Neural progenitor cell (in vitro differentiated cells): Measurements from ENCODE around the gene CGB1. TPM values are rescaled to one million over a fixed set of nuclear protein-coding genes. Genes with fewer than 3 reads are reported as not detected.

Source experiments
- DNase-seq: peaks from one replicate; pipeline ENCODE4 v3.0.0-alpha.2; 2016; ENCODE audit warnings: low spot score
- H2AFZ ChIP-seq: fragments of 200-600 bp; sonication (generic); replicated peaks from 2 replicates; pipeline ENCODE4 v1.6.1; 2016; ENCODE audit warnings: antibody characterized with exemption
- H3F3A ChIP-seq: fragments of 200-600 bp; sonication (generic); 2 replicates; pipeline ENCODE4 v1.6.1; 2016; ENCODE audit warnings: antibody characterized with exemption, low read depth
- H3K27ac ChIP-seq: fragments of 200-600 bp; sonication (generic); 2 replicates; pipeline ENCODE4 v1.5.1; 2016; ENCODE audit warnings: mild to moderate bottlenecking
- H3K27me3 ChIP-seq: fragments of 200-600 bp; sonication (generic); 2 replicates; pipeline ENCODE4 v1.6.1; 2016; ENCODE audit warnings: mild to moderate bottlenecking, moderate library complexity
- H3K36me3 ChIP-seq: fragments of 200-600 bp; sonication (generic); 2 replicates; pipeline ENCODE4 v1.5.1; 2016
- H3K4me1 ChIP-seq: fragments of 200-600 bp; sonication (generic); 2 replicates; pipeline ENCODE4 v1.6.1; 2016; ENCODE audit warnings: mixed run types
- H3K4me2 ChIP-seq: fragments of 200-600 bp; sonication (generic); 2 replicates; pipeline ENCODE4 v1.6.1; 2016
- H3K4me3 ChIP-seq: fragments of 200-600 bp; sonication (generic); 2 replicates; pipeline ENCODE4 v1.5.1; 2016
- H3K79me2 ChIP-seq: fragments of 200-600 bp; sonication (generic); 2 replicates; pipeline ENCODE4 v1.6.1; 2016; ENCODE audit warnings: low read depth
- H3K9ac ChIP-seq: fragments of 200-600 bp; sonication (generic); 2 replicates; pipeline ENCODE4 v1.6.1; 2016
- H3K9me3 ChIP-seq: fragments of 200-600 bp; sonication (generic); 2 replicates; pipeline ENCODE4 v1.5.1; 2016; ENCODE audit warnings: low read depth
- H4K20me1 ChIP-seq: fragments of 200-600 bp; sonication (generic); 2 replicates; pipeline ENCODE4 v1.6.1; 2016; ENCODE audit warnings: low read depth
- H3K27ac Mint-ChIP-seq: 3 replicates; pipeline ENCODE4 v1.8.0; 2021; ENCODE audit warnings: mixed read lengths
- H3K27me3 Mint-ChIP-seq: 2 replicates; pipeline ENCODE4 v1.8.0; 2022; ENCODE audit warnings: low read depth, mild to moderate bottlenecking, inconsistent platforms, moderate library complexity, mixed read lengths; ENCODE audit not compliant: insufficient read depth
- H3K36me3 Mint-ChIP-seq: 3 replicates; pipeline ENCODE4 v1.8.0; 2021; ENCODE audit warnings: mixed read lengths
- H3K4me1 Mint-ChIP-seq: 3 replicates; pipeline ENCODE4 v1.8.0; 2021; ENCODE audit warnings: mixed read lengths
- H3K4me3 Mint-ChIP-seq: 3 replicates; pipeline ENCODE4 v1.8.0; 2021; ENCODE audit warnings: mild to moderate bottlenecking, moderate library complexity, mixed read lengths
- H3K9me3 Mint-ChIP-seq: 3 replicates; pipeline ENCODE4 v1.8.0; 2020; ENCODE audit warnings: mixed read lengths
- EZH2 ChIP-seq: fragments of 200-600 bp; sonication (generic); IDR thresholded peaks from 2 replicates; pipeline ENCODE4 v1.6.1; 2017; ENCODE audit warnings: antibody characterized with exemption, mild to moderate bottlenecking, moderate library complexity
- EZH2phosphoT487 ChIP-seq: fragments of 200-600 bp; sonication (generic); IDR thresholded peaks from 2 replicates; pipeline ENCODE4 v1.6.1; 2017; ENCODE audit warnings: antibody characterized with exemption
- total RNA-seq: library from RNA; depleted of rRNA; stranded (reverse); fragments of >200 nt; gene quantifications from 2 replicates; pipeline ENCODE4 v1.2.3, GENCODE V29; 2015; ENCODE audit warnings: low replicate concordance
- TF ChIP-seq, protein P1 (sequence below): fragments of 200-600 bp; sonication (generic); IDR thresholded peaks from 2 replicates; pipeline ENCODE4 v1.5.1; 2017; ENCODE audit warnings: antibody characterized with exemption, mild to moderate bottlenecking

CGB1 gene
- total RNA-seq, 1 donor from 2014 or later = not detected

DNA sequence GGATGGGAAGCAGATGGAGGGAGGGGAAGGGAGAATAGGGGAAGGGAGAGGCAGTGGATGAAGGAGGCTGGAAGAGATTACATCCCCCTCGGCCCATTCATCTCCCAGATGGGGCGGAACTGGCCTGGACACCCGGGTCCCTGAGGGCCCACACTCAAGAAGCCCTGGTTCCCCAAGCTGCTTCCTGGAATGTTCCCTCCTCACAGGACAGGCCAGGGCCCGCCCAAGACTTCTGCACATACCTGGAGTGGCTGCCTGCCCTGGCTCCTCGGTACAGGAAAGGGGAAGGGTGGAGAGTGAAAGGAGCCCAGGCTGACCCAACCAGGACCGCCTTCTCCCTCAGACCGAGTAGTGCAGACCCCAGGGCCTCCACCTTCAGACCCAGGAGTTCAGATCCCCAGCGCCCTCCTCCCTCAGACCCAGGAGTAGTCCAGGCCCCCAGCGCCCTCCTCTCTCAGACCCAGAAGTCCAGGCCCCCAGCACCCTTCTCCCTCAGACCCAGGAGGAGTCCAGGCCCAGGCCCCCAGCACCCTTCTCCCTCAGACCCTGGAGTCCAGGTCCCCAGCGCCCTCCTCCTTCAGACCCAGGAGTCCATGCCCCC lies 27.4 kb upstream of the CGB1 start:
- Mint-ChIP-seq H3K27me3 (peaks cover 28% of the 10 kb centered on the region), H3K27ac (no peak overlapping the region), H3K9me3 (peaks cover 2% of the 10 kb centered on the region), H3K4me3 (peak overlapping the region; percentile 73), H3K4me1 (peaks cover 28% of the 10 kb centered on the region), H3K36me3 (no peaks in the 10 kb centered on the region)
- H3K4me1 ChIP-seq = peaks cover 19% of the 10 kb centered on the region
- H3K4me3 ChIP-seq = peak overlapping the region; percentile 38
- DNase-seq = peak; percentile 20
- no peaks in the 10 kb centered on the region for H4K20me1 ChIP-seq
- H3K36me3 ChIP-seq = no peaks in the 10 kb centered on the region
- no peak overlapping the region for H3K27ac ChIP-seq
- no peak overlapping the region for H3K9ac ChIP-seq
- H3K79me2 ChIP-seq = no peaks in the 10 kb centered on the region
- peak overlapping the region; percentile 77 for H3K4me2 ChIP-seq
- H2AFZ ChIP-seq = peak overlapping the region; percentile 61
- peaks cover 20% of the 10 kb centered on the region for H3F3A ChIP-seq
- H3K9me3 ChIP-seq = no peaks in the 10 kb centered on the region
- TF ChIP-seq EZH2phosphoT487 (no peak), EZH2 (no peak)
- TF ChIP-seq, protein P1, sequence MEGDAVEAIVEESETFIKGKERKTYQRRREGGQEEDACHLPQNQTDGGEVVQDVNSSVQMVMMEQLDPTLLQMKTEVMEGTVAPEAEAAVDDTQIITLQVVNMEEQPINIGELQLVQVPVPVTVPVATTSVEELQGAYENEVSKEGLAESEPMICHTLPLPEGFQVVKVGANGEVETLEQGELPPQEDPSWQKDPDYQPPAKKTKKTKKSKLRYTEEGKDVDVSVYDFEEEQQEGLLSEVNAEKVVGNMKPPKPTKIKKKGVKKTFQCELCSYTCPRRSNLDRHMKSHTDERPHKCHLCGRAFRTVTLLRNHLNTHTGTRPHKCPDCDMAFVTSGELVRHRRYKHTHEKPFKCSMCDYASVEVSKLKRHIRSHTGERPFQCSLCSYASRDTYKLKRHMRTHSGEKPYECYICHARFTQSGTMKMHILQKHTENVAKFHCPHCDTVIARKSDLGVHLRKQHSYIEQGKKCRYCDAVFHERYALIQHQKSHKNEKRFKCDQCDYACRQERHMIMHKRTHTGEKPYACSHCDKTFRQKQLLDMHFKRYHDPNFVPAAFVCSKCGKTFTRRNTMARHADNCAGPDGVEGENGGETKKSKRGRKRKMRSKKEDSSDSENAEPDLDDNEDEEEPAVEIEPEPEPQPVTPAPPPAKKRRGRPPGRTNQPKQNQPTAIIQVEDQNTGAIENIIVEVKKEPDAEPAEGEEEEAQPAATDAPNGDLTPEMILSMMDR = no peak
- peaks cover 84% of the 10 kb centered on the region for H3K27me3 ChIP-seq

- Histone ChIP-seq H3K4me1 (peaks cover 30% of the 10 kb centered on the region), H3K9me3 (no peaks in the 10 kb centered on the region), H3K9ac (no peak overlapping the region), H4K20me1 (peaks cover 5% of the 10 kb centered on the region), H3K4me2 (no peak overlapping the region), H3F3A (peaks cover 20% of the 10 kb centered on the region), H3K36me3 (no peaks in the 10 kb centered on the region), H3K27ac (no peak overlapping the region), H3K4me3 (no peak overlapping the region), H3K79me2 (no peaks in the 10 kb centered on the region), H2AFZ (no peak overlapping the region), H3K27me3 (peaks cover 84% of the 10 kb centered on the region)
- H3K4me3 Mint-ChIP-seq = no peak overlapping the region
- DNase-seq = no peak
- H3K27me3 Mint-ChIP-seq = peaks cover 33% of the 10 kb centered on the region
- TF ChIP-seq EZH2 (no peak), EZH2phosphoT487 (no peak)
- TF ChIP-seq, protein P1 = no peak
- no peaks in the 10 kb centered on the region for H3K36me3 Mint-ChIP-seq
- H3K27ac Mint-ChIP-seq = no peak overlapping the region
- H3K9me3 Mint-ChIP-seq = no peaks in the 10 kb centered on the region
- H3K4me1 Mint-ChIP-seq = peaks cover 35% of the 10 kb centered on the region
Measured at GRCh38 chr19:49061445-49061844, 24.8 kb upstream of the CGB1 start.

DNA sequence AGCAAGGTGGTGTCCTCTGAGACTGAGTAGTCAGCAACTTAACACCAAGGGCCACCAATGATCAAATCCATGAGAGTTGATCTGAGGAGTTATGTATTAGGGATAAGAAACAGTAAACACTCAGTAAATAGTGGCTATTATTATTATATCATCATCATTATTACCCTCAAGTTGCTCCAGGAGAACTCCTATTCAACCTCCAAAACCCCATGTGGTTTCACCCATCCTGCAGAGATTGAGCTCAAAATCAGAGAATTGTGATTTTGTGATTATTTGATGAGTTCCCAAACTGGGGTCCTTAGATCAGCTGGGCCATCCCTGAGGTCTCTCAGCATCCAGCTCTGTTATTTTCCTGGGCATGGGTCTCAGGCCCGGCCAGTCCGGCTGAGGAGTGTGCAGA lies 24.3 kb upstream of the CGB1 start:
- Mint-ChIP-seq H3K4me3 (no peak overlapping the region), H3K9me3 (no peaks in the 10 kb centered on the region), H3K4me1 (peaks cover 32% of the 10 kb centered on the region), H3K27me3 (peaks cover 35% of the 10 kb centered on the region), H3K36me3 (no peaks in the 10 kb centered on the region), H3K27ac (no peak overlapping the region)
- Histone ChIP-seq H3K79me2 (no peaks in the 10 kb centered on the region), H2AFZ (no peak overlapping the region), H3K27ac (no peak overlapping the region), H4K20me1 (peaks cover 5% of the 10 kb centered on the region), H3K36me3 (no peaks in the 10 kb centered on the region), H3F3A (peaks cover 18% of the 10 kb centered on the region), H3K9me3 (no peaks in the 10 kb centered on the region), H3K9ac (no peak overlapping the region), H3K4me3 (no peak overlapping the region), H3K27me3 (peaks cover 84% of the 10 kb centered on the region), H3K4me1 (peaks cover 30% of the 10 kb centered on the region), H3K4me2 (no peak overlapping the region)
- TF ChIP-seq, protein P1 = no peak
- TF ChIP-seq EZH2 (no peak), EZH2phosphoT487 (no peak)
- DNase-seq = no peak
